HG03442 (cell line): Measurements from ENCODE around the gene STIM2.
"Not testable (repeated sequence)": the region's sequence is repeated elsewhere in the genome, so short reads cannot be mapped to it uniquely, and the experiment has no call there.

Source experiments
- ATAC-seq: cut with Tn5 transposase; IDR thresholded peaks from one replicate; pipeline ENCODE4 v1.9.1; 2021; ENCODE audit warnings: mild to moderate bottlenecking, moderate library complexity; ENCODE audit not compliant: unreplicated experiment

Gene STIM2

DNA sequence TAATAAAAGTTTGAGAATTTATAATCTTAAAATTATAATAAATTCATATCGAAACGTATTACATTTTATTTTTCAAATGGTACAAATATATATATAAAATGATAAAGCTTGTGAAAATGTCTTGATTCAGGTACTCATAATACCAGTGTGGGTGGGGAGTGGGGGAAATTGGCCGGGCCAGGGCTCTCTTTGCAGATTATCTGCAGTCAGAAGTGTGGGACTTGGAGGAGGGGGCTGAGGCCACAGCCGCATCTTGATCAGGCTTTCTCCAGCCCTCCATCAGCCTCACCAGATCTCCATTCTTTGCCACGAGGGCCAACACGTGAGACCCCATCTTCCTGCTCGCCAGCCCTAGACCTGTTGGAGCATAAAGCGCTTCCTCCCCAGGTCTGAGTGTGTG, 86.7 kb downstream of the STIM2 start:
- ATAC-seq, result no peak

GRCh38 chr4:26950446-26950845, 89.8 kb downstream of the STIM2 start:
- no peak for ATAC-seq

- no peak for ATAC-seq
Measured at GRCh38 chr4:26952891-26953290, 92.2 kb downstream of the STIM2 start.

DNA sequence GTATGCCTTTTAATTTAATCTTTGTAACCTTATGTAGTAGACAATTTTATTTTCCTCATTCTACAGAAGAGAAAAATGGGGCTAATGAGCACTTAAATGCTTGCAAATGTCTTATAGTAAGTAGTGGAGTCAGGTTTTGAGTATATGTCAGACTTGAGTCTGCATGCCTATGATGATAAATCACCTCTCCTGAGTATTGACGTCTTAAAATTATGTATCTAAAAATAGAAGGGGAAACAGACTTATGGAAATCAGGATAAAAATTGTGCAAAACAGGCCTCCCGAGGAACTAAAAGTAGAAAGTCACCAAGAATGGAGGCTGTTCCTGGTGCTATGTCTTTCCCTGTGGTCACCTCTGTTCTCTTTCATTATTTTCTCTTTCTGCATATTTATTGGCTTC, 92.7 kb downstream of the STIM2 start:
- no peak for ATAC-seq

DNA sequence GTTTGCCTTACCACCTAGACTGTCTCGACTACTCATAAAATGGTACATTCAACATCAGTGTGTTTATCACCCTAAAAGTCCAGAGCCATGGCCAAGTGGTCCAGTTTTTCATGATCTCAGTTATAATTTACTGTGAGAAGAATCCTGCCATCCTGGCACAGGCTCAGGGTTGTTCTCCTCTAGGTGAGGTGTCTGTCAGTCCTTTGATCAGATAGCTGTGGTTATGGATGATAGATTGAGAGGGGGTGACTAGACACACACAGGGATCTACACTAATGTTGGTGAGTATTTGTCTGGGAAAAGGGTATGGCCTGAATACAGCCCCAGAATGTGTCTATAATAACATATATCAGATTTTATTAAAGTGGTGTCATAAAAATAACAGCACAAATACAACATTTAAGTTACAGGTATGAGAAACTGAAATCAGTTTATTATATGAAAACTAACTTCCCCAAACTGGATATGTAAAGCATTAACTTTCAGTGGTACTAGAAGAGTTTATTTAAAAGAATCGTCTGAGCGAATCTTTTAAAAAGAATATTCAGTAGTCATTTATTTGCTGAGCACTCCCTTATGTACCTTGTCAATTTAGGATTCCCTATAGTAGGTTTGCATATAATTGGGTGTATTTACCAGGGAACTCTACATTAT, 93.3 kb downstream of the STIM2 start:
- no peak for ATAC-seq

- ATAC-seq, result no peak
Measured at GRCh38 chr4:26955241-26955640, 94.6 kb downstream of the STIM2 start.

- no peak for ATAC-seq
Measured at GRCh38 chr4:26958925-26959653, 98.4 kb downstream of the STIM2 start.

- no peak for ATAC-seq
Measured at GRCh38 chr4:26959654-26960047, 99.0 kb downstream of the STIM2 start.

- no peak for ATAC-seq
Measured at GRCh38 chr4:26962720-26963119, 102.1 kb downstream of the STIM2 start.

DNA sequence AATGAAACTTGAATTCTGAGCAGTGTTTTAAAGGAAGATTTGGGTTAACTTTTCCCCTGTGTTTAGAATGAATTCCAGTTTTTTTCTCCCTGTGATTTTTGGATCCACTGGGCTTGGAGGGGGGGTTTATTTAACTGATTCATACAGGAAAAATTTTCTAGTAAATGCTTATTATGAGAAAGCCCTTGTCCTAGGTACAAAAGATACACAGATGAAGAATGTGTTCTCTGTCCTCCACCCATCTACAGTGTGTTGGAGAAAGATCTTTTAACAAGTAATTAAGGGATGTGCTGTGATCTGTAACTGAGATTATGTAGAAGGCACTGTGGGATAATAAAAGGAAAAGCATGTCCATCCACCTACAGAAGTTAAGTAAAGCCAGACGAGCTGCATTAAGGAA, 103.9 kb downstream of the STIM2 start:
- ATAC-seq, result no peak

- no peak for ATAC-seq
Measured at GRCh38 chr4:26964994-26965393, 104.4 kb downstream of the STIM2 start.

DNA sequence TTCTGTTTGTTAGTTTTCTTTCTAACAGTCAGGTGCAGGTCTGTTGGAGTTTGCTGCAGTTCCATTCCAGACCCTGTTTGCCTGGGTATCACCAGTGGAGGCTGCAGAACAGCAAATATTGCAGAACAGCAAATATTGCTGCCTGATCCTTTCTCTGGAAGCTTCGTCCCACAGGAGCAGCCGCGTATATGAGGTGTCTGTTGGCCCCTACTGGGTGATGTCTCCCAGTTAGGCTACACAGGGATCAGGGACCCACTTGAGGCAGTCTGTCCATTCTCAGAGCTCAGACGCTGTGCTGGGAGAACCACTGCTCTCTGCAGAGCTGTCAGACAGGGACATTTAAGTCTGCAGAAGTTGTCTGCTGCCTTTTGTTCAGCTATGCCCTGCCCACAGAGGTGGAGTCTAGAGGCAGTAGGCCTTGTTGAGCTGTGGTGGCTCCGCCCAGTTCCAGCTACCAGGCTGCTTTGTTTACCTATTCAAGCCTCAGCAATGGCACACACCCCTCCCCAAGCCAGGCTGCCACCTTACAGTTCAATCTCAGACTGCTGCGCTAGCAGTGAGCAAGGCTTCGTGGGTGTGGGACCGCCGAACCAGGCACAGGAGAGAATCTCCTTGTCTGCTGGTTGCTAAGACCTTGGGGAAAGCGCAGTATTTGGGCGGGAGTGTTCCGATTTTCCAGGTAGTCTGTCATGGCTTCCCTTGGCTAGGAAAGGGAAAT, 115.0 kb downstream of the STIM2 start:
- not testable (repeated sequence) for ATAC-seq

DNA sequence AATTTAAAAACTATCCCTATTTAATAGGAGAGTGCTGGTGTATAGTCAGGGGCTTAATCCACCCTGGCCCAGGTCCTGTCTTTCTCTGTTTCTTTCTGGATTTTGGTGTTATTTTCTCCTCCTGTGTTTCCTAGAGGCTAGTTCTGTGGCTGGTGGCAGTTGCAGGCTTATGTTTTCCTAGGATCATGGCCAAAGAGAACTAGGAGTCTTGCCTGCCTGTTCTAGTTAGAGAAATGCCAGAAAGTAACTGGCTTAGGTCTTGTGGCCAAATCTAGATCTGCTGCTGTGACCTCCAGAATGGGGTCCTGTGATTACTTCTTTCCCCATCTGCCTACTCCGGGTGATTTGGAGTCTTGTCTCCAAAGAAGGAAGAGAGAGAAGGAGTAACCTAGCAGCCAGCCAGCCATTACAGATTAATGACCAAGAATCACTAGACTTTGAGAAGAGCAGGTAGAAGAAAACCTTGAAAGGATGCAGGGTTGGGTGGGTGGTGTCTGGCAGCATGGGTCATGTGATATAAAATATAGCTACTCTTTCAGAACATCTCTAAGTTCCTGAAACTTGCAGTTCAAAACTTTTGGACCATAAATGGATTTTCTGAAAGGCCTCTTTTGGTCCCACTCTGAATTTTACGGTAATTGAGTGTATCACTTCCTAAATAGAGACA, 117.9 kb downstream of the STIM2 start:
- ATAC-seq, result no peak

GRCh38 chr4:26984896-26985295, 124.3 kb downstream of the STIM2 start:
- no peak for ATAC-seq

DNA sequence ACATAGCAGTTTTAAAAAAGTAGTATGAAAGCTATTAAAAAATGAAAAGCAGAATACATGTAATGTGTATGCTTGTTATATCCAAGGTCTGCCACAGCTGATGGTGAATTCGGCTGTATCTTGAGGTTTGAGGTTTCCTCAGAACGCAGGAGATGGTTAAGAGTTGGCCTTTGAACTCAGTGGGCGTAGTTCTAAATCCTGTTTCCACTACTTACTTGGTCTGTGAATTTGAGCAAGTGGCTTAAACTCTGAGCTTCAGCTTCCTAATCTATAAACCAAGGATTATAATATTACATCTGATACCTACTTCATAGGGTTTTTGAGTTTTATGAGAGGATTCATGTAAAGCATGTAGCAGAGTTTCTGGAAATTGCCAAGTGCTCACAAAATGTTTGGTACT, 125.2 kb downstream of the STIM2 start:
- ATAC-seq, result peak; percentile 93

DNA sequence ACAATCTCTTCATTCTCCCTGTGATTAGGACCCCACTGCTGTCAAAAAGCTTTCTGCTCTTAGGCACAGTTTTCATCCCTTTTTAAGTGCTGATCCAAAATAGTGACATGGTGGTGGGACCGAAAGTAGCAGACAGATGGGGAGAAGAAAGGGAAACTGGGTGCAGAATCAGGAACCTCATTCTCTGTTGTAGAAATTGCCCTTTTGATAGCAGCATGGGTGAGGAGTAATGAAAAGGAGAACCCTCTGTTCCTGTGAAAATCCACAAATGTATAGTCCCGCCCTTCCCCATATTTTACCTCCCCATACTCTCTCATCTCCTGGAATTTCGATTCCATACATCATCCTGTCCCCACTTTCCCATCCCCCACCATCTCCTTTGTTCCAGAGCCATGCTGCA, 126.5 kb downstream of the STIM2 start:
- no peak for ATAC-seq

DNA sequence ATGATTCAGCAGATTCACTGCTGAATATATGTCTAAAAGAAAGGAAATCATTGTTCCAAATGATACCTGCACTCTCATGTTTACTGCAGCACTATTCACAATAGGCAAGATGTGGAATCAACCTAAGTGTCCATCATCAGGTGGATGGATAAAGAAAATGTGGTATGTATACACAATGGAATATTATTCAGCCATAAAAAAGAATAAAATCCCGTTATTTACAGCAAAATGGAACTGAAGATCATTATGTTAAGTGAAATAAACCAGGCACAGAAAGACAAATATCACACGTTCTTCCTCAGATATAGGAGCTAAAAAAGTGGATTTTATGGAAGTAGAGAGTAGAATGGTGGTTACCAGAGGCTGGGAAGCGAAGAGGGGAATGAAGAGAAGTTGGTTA, 130.4 kb downstream of the STIM2 start:
- no peak for ATAC-seq

GRCh38 chr4:26992657-26993361, 132.2 kb downstream of the STIM2 start:
- peak; percentile 91 for ATAC-seq

DNA sequence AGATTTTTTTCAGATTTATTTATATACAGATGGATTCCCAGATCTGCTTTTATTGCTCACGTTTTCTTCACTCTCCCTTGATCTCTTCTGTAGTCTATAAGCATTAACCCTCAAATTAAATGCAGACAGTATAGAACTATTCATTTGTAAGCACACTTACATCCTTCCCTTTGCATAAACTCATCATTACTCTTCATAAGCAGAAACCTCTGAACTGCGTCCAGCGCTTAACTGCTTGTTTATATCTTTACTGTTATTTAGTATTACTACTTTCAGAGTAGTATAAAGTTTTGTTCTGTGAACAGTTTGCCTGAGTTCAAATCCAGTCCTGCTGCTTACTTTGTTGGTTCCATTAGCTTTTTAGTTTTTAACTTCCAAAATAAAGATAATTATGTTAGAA, 132.9 kb downstream of the STIM2 start:
- no peak for ATAC-seq

DNA sequence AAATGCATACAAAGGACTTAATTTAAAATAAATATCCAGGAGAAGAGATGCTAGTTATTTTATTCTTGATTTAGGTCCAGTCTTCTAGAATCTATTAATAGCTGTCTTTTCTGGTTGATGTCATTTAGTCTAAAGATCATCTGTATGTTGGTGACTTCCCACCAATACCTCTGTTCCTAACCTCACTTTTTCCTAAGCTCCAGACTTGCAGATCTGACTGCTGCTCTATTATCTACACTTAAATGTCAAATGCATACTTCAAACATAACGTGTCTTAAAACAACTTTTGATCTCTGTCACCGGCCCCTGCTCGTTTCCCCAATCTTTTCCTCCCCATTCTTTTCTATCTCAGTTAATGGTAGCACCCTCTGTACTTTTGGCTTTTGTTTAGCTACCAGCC, 133.3 kb downstream of the STIM2 start:
- ATAC-seq, result no peak

DNA sequence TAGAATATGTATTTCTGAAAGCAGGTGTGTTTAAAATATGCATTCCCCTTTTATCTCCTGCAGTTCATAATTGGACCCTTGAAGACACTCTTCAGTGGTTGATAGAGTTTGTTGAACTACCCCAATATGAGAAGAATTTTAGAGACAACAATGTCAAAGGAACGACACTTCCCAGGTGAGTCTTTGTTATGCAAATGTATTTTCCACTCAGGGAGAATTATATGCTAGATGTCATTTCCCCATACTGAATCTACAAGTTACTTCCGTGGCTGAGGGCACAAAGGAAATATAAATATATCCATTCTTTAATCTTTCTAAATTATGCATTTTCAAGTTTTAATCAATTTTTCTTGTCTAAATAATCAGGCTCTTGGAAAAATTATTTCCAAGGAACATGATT, 134.7 kb downstream of the STIM2 start:
- no peak for ATAC-seq
